Glutamatergic neuron (in vitro differentiated cells): ENCODE results near the gene RBMS1. TPM values are rescaled to one million over a fixed set of nuclear protein-coding genes. Genes with fewer than 3 reads are reported as not detected.

ENCODE experiments used
- DNase-seq: peaks from one replicate; pipeline ENCODE4 v3.0.0; 2022
- H3K27ac Mint-ChIP-seq: one replicate; pipeline ENCODE4 v1.8.0; 2020; ENCODE audit warnings: mild to moderate bottlenecking, mixed read lengths, inconsistent platforms; ENCODE audit not compliant: unreplicated experiment
- H3K27me3 Mint-ChIP-seq: one replicate; pipeline ENCODE4 v1.8.0; 2020; ENCODE audit warnings: mild to moderate bottlenecking, moderate library complexity, mixed read lengths, inconsistent platforms; ENCODE audit not compliant: unreplicated experiment
- H3K36me3 Mint-ChIP-seq: one replicate; pipeline ENCODE4 v1.8.0; 2020; ENCODE audit warnings: mild to moderate bottlenecking, mixed read lengths, inconsistent platforms; ENCODE audit not compliant: unreplicated experiment
- H3K4me1 Mint-ChIP-seq: one replicate; pipeline ENCODE4 v1.8.0; 2020; ENCODE audit warnings: mild to moderate bottlenecking, low read depth, mixed read lengths, inconsistent platforms; ENCODE audit not compliant: unreplicated experiment
- H3K4me3 Mint-ChIP-seq: one replicate; pipeline ENCODE4 v1.8.0; 2020; ENCODE audit warnings: mild to moderate bottlenecking, mixed read lengths, inconsistent platforms; ENCODE audit not compliant: unreplicated experiment
- H3K9me3 Mint-ChIP-seq: one replicate; pipeline ENCODE4 v1.8.0; 2020; ENCODE audit warnings: mild to moderate bottlenecking, moderate library complexity, mixed read lengths, inconsistent platforms; ENCODE audit not compliant: unreplicated experiment
- CTCF ChIP-seq: fragments of 200-600 bp; sonication (generic); IDR thresholded peaks from one replicate; pipeline ENCODE4 v1.5.0; 2021; ENCODE audit not compliant: partially characterized antibody, unreplicated experiment
- total RNA-seq: library from RNA; stranded (reverse); fragmentation: NEBNext Ultra II Directional; extraction: Animal tissue kit (Norgen Biotek cat#: 25700); gene quantifications from one replicate; pipeline ENCODE4 v1.2.1, GENCODE V29; 2021; ENCODE audit not compliant: unreplicated experiment

RBMS1 gene
- total RNA-seq, 1 donor from 2014 or later: 142 TPM

DNA sequence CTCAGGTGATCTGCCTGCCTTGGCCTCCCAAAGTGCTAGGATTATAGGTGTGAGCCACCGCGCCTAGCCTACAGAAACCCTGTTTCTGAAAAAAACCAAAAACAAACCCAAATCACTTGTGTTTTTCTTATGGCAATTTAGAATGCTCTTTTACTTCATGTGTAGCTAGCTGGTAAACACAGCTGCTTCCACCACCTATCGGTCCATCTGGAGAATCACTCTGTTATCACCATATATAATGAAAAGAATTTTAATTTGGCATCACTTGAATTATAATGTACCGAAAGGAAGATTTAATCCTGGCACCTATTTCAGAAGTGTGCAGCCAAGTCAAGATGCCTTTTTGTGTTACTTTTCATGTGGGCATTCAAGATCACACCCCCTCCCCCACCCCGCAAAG lies 207.1 kb downstream of the RBMS1 start:
- Mint-ChIP-seq H3K9me3 (no peaks in the 10 kb centered on the region), H3K36me3 (no peaks in the 10 kb centered on the region)
- no peak for DNase-seq

GRCh38 chr2:160283675-160284074 lies 209.9 kb downstream of the RBMS1 start:
- TF ChIP-seq CTCF: no peak
- no peaks in the 10 kb centered on the region for H3K36me3 Mint-ChIP-seq
- H3K4me3 Mint-ChIP-seq: no peak overlapping the region
- no peak overlapping the region for H3K27ac Mint-ChIP-seq
- H3K9me3 Mint-ChIP-seq: no peaks in the 10 kb centered on the region
- H3K27me3 Mint-ChIP-seq: peaks cover 2% of the 10 kb centered on the region
- H3K4me1 Mint-ChIP-seq: peaks cover 6% of the 10 kb centered on the region
- no peak for DNase-seq

More for the DNA sequence above, 207.1 kb downstream of the RBMS1 start:
- no peak overlapping the region for H3K27ac Mint-ChIP-seq
- H3K27me3 Mint-ChIP-seq: peaks cover 2% of the 10 kb centered on the region
- H3K4me3 Mint-ChIP-seq: no peak overlapping the region
- H3K4me1 Mint-ChIP-seq: peaks cover 9% of the 10 kb centered on the region
- TF ChIP-seq CTCF: no peak

DNA sequence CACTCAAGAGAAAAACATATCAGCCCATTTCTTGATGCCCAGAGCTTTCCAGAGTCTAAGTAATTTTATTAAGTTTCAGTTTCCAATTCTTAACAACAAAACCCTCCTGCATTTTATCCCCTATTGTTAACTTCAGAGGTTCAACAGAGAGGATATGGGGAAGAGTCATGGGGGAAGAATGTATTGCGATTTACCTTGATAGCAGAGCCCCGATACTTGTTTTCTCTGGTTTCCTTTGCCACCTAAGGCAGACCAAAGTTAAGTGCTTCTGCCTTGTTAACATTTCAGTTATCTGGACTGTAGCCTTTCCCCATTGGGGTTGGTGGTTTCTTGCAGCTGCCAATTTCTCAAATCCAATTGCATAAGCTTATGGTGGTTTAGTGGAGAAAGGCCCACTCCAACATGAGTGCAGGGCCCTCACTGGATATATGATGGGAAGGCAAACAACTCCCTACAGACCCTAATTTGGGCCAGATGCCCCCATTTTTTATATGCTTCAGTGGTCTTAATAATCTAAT lies 211.5 kb downstream of the RBMS1 start:
- H3K4me3 Mint-ChIP-seq: no peak overlapping the region
- no peak for TF ChIP-seq CTCF
- peaks cover 4% of the 10 kb centered on the region for H3K36me3 Mint-ChIP-seq
- DNase-seq: no peak
- no peak overlapping the region for H3K27ac Mint-ChIP-seq
- peaks cover 11% of the 10 kb centered on the region for H3K4me1 Mint-ChIP-seq
- peaks cover 2% of the 10 kb centered on the region for H3K27me3 Mint-ChIP-seq
- no peaks in the 10 kb centered on the region for H3K9me3 Mint-ChIP-seq

GRCh38 chr2:160281213-160281612 lies 212.4 kb downstream of the RBMS1 start:
- H3K4me3 Mint-ChIP-seq: no peak overlapping the region

More at GRCh38 chr2:160281213-160281612, 212.4 kb downstream of the RBMS1 start:
- Mint-ChIP-seq H3K27me3 (peaks cover 2% of the 10 kb centered on the region), H3K4me1 (peaks cover 11% of the 10 kb centered on the region), H3K36me3 (peaks cover 4% of the 10 kb centered on the region), H3K9me3 (no peaks in the 10 kb centered on the region), H3K27ac (no peak overlapping the region)
- DNase-seq: no peak
- no peak for TF ChIP-seq CTCF
